ENCODE data around the gene ZNF408.

ZNF408 gene

GRCh38 chr11:46672381-46672839 lies 28.4 kb upstream of the ZNF408 start:
- no peak for TF ChIP-seq CTCF (IDR thresholded peaks at IDR 0.05)

GRCh38 chr11:46673713-46674462 lies 26.9 kb upstream of the ZNF408 start:
- H3K36me3 ChIP-seq = peaks cover 24% of the 10 kb centered on the region
- H3K9me3 ChIP-seq = no peaks in the 10 kb centered on the region
- no peak for TF ChIP-seq CTCF (IDR thresholded peaks at IDR 0.05)
- peaks cover 89 to 93% of the 10 kb centered on the region in 2 experiments for H3K4me1 ChIP-seq (ENCODE audit: control insufficient read depth in 1 of 2, insufficient read depth in 1 of 2, low read depth in 1 of 2, low read length in 1 of 2)
- peak overlapping the region; percentile 96 for H3K27ac ChIP-seq
- H3K27me3 ChIP-seq = no peaks in the 10 kb centered on the region
- H3K4me3 ChIP-seq (ENCODE audit: low read depth in 1 of 2, low read length in 1 of 2) = no peak overlapping the region

More at GRCh38 chr11:46672381-46672839, 28.4 kb upstream of the ZNF408 start:
- H3K27me3 ChIP-seq = no peaks in the 10 kb centered on the region
- no peaks in the 10 kb centered on the region for H3K9me3 ChIP-seq
- peaks cover 78 to 81% of the 10 kb centered on the region in 2 experiments for H3K4me1 ChIP-seq (ENCODE audit: control insufficient read depth in 1 of 2, insufficient read depth in 1 of 2, low read depth in 1 of 2, low read length in 1 of 2)
- peak overlapping the region in 1 of 2 experiments; percentile 22 for H3K4me3 ChIP-seq (ENCODE audit: low read depth in 1 of 2, low read length in 1 of 2)
- H3K27ac ChIP-seq = peak overlapping the region; percentile 96
- H3K36me3 ChIP-seq = peaks cover 28% of the 10 kb centered on the region

- no peaks in the 10 kb centered on the region for H3K27me3 ChIP-seq
- peaks cover 24% of the 10 kb centered on the region for H3K36me3 ChIP-seq
Observed at GRCh38 chr11:46674463-46675287, 26.2 kb upstream of the ZNF408 start.

GRCh38 chr11:46675288-46675851 lies 25.5 kb upstream of the ZNF408 start:
- Histone ChIP-seq H3K9me3 (no peaks in the 10 kb centered on the region), H3K27ac (peak overlapping the region; percentile 96), H3K27me3 (no peaks in the 10 kb centered on the region), H3K4me3 (ENCODE audit: low read depth in 1 of 2, low read length in 1 of 2) (peak overlapping the region; percentile 49 to 59), H3K4me1 (ENCODE audit: control insufficient read depth in 1 of 2, insufficient read depth in 1 of 2, low read depth in 1 of 2, low read length in 1 of 2) (peaks cover 82 to 83% of the 10 kb centered on the region in 2 experiments), H3K36me3 (peaks cover 26% of the 10 kb centered on the region)
- TF ChIP-seq CTCF (IDR thresholded peaks at IDR 0.05) = no peak

More at GRCh38 chr11:46674463-46675287, 26.2 kb upstream of the ZNF408 start:
- H3K4me1 ChIP-seq (ENCODE audit: control insufficient read depth in 1 of 2, insufficient read depth in 1 of 2, low read depth in 1 of 2, low read length in 1 of 2) = peaks cover 89 to 90% of the 10 kb centered on the region in 2 experiments
- no peaks in the 10 kb centered on the region for H3K9me3 ChIP-seq
- peak overlapping the region; percentile 96 for H3K27ac ChIP-seq
- TF ChIP-seq CTCF (IDR thresholded peaks at IDR 0.05) = no peak
- peak overlapping the region; percentile 49 to 59 for H3K4me3 ChIP-seq (ENCODE audit: low read depth in 1 of 2, low read length in 1 of 2)

- Histone ChIP-seq H3K9me3 (no peaks in the 10 kb centered on the region), H3K4me3 (ENCODE audit: low read depth in 1 of 2, low read length in 1 of 2) (peak overlapping the region; percentile 49 to 59), H3K27ac (peak overlapping the region; percentile 96), H3K27me3 (no peaks in the 10 kb centered on the region), H3K36me3 (peaks cover 32% of the 10 kb centered on the region), H3K4me1 (ENCODE audit: control insufficient read depth in 1 of 2, insufficient read depth in 1 of 2, low read depth in 1 of 2, low read length in 1 of 2) (peaks cover 76 to 78% of the 10 kb centered on the region in 2 experiments)
- TF ChIP-seq CTCF (IDR thresholded peaks at IDR 0.05) = no peak
Observed at GRCh38 chr11:46675949-46676348, 24.9 kb upstream of the ZNF408 start.

Measured in neutrophil (primary cell).